Amygdala (tissue), 56 donors: ENCODE measurements around the gene MPHOSPH6.
"Not testable (repeated sequence)": the region's sequence is repeated elsewhere in the genome, so short reads cannot be mapped to it uniquely, and the experiment has no call there.

Experiments used
- DNase-seq, 56 donors: peaks; one replicate each; lab custom pipeline; 2025; lab: John Stamatoyannopoulos, UW

MPHOSPH6 gene

GRCh38 chr16:82169861-82170845 is at the start of gene MPHOSPH6:
Gene MPHOSPH6 (minus strand): TSS chr16:82170224. CDS start chr16:82170175, 49 bp downstream.
- DNase-seq = peak; percentile 23 to 93 (median 79)

- DNase-seq = no peak
These were observed 49.3 kb upstream of the MPHOSPH6 start for GRCh38 chr16:82219298-82219697.

GRCh38 chr16:82209314-82209713 is 39.3 kb upstream of the MPHOSPH6 start:
- DNase-seq = not testable (repeated sequence)

DNA sequence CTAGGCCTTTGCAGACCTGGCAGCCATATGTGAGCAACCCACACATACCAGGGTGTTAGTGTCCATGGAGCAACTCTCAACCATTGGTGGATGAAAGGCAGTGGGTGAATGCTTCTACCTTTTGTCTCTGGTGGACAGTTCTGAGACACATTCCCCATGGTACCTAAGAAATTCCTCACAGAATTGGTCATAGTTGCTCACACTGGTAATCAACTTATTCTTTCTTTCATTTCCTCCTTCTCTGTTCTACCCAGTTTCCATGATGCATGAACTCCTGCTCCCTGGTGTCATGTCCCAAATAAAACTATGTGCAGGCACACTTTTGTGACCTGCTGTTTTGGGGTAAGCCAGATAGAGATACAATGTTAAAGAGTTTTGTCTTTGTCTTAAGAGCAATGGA is 33.2 kb upstream of the MPHOSPH6 start:
- no peak for DNase-seq

- no peak for DNase-seq
These were observed 31.9 kb upstream of the MPHOSPH6 start for GRCh38 chr16:82201926-82202325.

DNA sequence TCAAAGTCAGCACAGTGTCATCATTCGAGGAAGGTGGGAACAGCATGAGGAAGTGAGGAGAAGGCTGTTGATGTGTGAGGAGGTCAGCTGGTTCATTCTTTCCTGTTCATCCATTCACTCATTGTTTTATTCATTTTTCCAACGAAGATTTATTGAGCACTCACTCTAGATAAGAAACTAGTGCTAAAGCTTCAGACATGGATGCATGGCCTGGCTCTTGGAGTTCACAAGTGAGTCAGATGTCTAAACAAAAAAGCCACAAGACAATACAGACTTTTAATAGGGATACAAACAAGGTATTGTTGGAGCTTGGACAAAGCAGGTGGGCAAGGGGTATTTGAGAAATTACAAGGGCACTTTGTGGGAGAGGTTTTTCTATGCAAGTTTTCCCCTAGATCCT is 31.3 kb upstream of the MPHOSPH6 start:
- DNase-seq = no peak

- no peak for DNase-seq
These were observed 29.2 kb upstream of the MPHOSPH6 start for GRCh38 chr16:82199209-82199608.

DNA sequence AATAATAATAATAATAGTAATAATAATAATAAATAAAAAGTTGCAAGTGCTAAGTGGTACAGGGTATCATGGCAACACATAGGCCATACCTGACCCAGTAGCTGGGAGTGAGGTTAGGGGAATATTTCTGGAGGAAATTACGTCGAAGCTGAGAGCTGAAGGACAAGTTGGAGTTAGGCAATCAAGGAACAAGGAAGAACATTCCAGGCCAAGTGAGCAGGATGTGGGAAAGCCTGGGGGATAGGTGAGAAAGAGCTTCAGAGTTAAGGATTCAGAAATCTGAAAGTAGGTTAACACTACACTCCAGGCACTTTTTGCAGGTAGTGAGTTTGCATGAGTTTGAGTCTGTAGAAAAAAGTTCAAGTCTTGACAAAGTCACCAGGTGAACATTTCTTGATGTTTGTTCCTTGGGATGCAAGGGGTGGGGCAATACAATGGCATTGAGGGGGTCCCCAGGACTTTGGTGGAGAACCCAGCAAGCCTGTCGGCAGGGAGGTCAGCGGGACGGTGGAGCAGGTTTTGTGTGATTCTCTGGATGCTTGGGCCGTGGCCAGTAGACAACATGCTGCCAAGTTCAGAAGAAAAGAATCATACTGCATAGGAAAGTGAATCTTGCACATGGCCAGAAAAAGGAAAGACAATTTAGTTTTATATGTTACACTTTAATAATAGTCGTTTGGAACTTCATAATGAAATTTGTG is 27.7 kb upstream of the MPHOSPH6 start:
- no peak for DNase-seq

DNA sequence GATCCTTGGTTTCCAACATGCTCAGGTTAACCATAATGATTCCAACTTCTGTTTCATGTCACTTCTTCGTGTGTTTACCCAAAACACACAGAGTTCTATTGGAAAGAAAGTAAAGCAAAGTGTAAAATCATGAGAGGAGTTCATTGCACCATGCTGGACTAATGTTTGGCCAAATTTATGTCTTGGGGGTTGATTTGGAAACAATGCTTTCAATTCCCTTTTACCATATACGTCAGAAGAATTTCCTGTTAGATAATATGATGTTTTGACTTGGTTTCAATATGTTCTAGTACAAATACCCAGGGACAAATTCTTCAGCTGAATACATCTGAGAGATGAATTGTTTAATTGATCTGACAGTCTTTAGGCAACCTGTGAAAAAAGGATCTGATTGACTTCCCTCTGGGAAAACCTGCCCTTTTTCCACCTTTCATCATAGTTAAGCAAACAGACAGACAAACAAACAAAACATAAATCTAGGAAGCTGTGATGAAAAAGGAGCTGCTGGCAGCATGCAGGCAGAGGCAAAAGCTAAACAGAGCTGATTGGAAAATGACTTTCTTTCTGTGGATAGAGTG is 26.0 kb upstream of the MPHOSPH6 start:
- DNase-seq = no peak

DNA sequence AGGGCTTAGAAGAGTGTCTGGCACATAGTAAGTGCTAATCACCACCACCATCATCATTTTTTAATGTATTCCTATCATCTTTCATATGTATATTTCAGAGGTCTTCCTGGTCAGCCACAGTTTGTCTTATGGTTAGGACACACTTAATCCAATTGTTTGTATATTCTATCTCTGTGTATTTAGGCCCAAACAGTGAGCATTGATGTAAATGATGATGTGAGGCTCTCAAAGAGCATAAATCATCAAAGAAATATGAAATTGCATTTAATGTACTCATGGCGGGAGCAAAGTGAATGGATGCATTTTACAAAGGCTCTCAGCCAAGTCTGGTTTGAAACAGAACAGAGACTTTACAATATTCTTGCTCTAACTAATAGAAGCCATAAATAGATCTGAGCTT is 24.1 kb upstream of the MPHOSPH6 start:
- no peak for DNase-seq

- no peak for DNase-seq
These were observed 22.6 kb upstream of the MPHOSPH6 start for GRCh38 chr16:82192665-82193064.

GRCh38 chr16:82190386-82190785 is 20.4 kb upstream of the MPHOSPH6 start:
- no peak for DNase-seq

DNA sequence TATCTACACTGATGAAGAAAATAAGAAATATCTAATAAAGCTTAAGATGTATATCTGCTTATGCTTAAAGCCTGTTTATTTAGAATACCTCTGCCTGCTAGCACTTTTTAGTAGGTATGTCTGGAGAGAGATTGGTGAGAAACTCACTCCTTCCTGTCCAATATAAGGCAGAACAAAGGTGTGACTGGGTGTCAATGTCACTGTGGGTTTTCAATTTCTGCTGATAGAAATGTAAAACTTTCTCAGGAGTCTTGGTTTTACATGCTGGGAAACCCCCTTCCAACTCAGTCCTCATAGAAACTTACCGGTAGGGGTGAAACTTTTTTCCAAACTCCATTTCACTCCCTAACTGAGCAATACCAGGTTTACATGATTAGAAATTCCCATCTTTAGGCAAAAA is 17.8 kb upstream of the MPHOSPH6 start:
- DNase-seq = no peak

- DNase-seq = no peak
These were observed 15.0 kb upstream of the MPHOSPH6 start for GRCh38 chr16:82185012-82185411.

- no peak for DNase-seq
These were observed 14.2 kb upstream of the MPHOSPH6 start for GRCh38 chr16:82184213-82184612.

DNA sequence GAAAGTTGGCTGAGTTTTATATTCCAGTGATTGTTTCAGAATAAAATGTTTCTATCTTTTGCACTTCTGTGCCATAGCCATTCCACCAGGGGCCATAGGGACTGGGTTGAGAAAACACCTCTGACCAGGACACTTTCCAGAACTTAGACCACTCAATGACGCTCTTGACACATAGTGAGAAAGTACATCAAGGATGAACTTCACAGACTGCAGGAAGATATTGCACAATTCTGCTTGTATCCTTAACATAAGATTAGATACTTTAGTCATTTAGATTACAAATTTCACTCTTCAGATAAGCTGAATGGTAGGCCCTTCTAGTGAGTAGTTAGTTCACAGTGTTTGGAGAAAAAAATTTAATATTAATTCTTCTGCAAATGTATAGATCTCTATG is 13.0 kb upstream of the MPHOSPH6 start:
- DNase-seq = no peak

DNA sequence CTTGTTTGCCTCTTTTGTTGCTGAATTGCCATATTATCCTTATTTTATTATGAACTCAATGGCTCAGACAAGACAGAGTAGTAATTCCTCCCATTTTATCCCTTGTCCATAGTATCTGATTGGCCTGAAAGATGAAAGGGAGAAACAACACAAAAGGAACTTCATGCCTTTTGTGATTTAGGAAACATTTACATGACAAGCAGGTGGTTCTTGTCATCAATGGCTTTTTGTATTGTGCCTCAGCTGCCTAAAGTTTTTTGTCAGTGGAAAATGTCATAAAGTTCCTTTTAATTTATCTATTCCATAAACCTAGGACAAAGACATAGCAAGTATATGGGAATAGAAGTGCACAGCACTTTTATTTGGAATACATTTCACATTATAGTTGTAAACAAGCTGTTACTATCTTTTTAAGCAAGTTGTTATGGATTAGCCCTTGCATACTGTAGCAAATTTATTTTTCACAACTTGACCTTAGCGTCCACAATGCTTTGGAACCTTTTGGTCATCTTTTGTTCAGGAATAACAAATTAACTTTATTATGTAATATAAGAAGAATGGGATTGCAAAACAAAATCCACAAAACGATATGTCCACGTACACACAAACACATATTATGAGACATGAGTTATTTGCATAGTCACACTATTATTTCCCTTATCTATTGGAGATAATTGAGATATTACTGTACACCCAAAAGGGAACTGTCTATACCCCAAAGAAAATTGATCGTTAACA is 12.4 kb upstream of the MPHOSPH6 start:
- DNase-seq = no peak

DNA sequence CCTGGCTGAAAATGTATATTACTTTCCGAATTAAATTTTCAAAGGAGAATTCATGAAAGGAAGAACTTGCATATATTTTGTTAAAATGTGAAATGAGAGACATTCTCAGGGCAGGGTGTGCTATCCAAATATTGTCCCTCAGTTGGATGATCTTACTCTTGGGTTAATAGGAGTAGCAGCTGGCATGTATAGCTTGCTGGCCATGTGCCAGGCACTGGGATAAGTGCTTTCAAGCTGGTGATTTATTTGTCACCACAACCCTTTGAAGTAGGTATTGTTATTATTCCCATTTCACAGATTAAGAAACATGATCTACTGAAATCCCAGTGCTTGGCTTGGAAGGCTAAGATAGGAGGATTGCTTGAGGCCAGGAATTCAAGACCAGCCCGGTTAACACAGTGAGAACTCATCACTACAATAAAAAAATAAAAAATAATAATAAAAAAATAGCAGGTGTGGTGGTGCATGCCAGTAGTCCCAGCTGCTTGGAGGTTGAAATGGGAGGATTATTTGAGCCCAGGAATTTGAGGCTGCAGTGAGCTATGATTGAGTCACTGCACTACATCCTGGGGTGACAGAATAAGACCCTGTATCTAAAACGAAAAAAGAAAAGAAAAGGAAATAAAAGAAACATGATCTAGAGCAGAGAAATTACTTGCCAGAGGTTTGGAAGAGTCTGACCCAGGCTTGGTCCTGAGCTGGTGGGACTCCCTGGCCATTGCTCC is 11.6 kb upstream of the MPHOSPH6 start:
- DNase-seq = no peak

- DNase-seq = no peak
These were observed 8.3 kb upstream of the MPHOSPH6 start for GRCh38 chr16:82178352-82178751.

DNA sequence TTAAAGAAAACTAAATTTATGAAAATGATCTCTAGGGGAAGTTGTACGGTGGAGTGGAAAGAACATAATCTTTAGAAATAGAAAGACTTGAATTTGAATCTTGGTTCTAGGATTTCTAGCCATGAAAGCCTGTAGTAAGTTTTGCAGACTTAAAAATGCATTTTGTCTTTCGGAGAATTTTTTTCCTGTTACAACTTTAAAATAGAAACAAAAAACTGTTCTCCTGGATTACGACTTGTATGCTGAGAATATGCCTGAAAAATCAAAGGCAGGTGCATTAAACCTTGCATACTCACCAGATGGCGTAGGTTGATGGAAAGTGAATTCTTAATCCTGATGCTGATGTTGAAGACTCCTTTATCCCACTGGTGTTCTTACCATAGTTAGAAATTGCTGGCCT is 7.5 kb upstream of the MPHOSPH6 start:
- no peak for DNase-seq
